ENCODE measurements around the gene MRPL55.
A peak's percentile ranks its signal among the peaks of the same experiment; 100 is the strongest.

MRPL55 gene

DNA sequence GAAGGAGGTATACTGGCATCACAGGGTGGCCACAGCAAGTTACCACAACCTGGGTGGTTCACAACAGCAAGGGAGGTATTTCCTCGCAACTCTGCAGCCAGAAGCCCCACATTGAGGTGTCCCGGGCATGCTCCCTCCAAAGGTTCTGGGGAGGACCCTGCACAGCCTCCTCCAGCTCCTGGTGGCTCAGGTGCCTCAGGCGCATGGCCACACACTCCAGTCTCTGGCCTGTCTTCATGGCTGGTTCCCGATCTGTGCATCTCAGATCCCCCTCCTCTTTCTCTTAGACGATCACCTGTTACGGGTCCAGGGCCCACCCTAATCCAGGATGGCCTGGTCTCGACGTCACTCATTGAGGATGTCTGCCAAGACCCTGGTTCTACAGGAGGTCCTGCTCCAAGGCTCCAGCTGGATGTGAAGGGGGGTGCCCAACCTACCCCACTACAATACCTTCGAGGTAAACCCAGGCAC, 33.3 kb downstream of the MRPL55 start:
- Histone ChIP-seq H3K14ac (ENCODE audit: low read length) (no peak overlapping the region), H2AK5ac (ENCODE audit: low read depth, low read length) (peak overlapping the region; percentile 13), H2BK12ac (ENCODE audit: low read length) (no peak overlapping the region), H3K27ac (replicated peaks; ENCODE audit: low read length) (no peak overlapping the region), H4K91ac (ENCODE audit: low read depth, low read length, poor library complexity) (no peak overlapping the region), H2BK15ac (ENCODE audit: low read length) (no peak overlapping the region), H3K79me1 (ENCODE audit: low read depth, low read length) (peaks cover 3% of the 10 kb centered on the region), H3K4ac (ENCODE audit: low read length) (no peak overlapping the region), H2BK5ac (ENCODE audit: low read length) (no peak overlapping the region), H3K27me3 (ENCODE audit: control insufficient read depth in 3 of 3, insufficient read depth in 3 of 3, low read depth in 1 of 3, low read length in 3 of 3) (peaks cover 0 to 20% (median 17%) of the 10 kb centered on the region in 3 experiments), H2BK120ac (ENCODE audit: low read depth, low read length) (no peak overlapping the region), H3K9ac (ENCODE audit: low read depth, low read length, poor library complexity) (no peak overlapping the region), H3K4me3 (ENCODE audit: low read length in 2 of 2) (no peak overlapping the region), H3K9me3 (replicated peaks in 1 of 2; ENCODE audit: control insufficient read depth in 2 of 2, insufficient read depth in 1 of 2, low read depth in 1 of 2, low read length in 2 of 2) (peaks cover 0 to 3% of the 10 kb centered on the region in 2 donors), H3K4me1 (ENCODE audit: control insufficient read depth in 2 of 2, insufficient read depth in 1 of 2, low read depth in 1 of 2, low read length in 2 of 2) (peaks cover 0 to 12% of the 10 kb centered on the region in 2 donors), H3K4me2 (ENCODE audit: insufficient read depth, low read length, poor library complexity, severe bottlenecking) (no peak overlapping the region), H4K8ac (ENCODE audit: low read depth, low read length) (no peak overlapping the region), H3K36me3 (replicated peaks in 1 of 2; ENCODE audit: control insufficient read depth in 2 of 2, insufficient read depth in 2 of 2, low read length in 2 of 2) (no peaks in the 10 kb centered on the region), H2AFZ (ENCODE audit: low read length) (no peak overlapping the region), H3K18ac (ENCODE audit: low read length) (no peak overlapping the region), H3K23ac (ENCODE audit: low read depth, low read length, poor library complexity) (peak overlapping the region; percentile 53)
- no peak for DNase-seq (ENCODE audit: low spot score)
- no CpG with 5 or more reads among the region's 9 CpGs for WGBS, 2 donors (ENCODE audit: extremely low coverage in 2 of 2, insufficient read length in 2 of 2, insufficient replicate concordance in 1 of 2)

DNA sequence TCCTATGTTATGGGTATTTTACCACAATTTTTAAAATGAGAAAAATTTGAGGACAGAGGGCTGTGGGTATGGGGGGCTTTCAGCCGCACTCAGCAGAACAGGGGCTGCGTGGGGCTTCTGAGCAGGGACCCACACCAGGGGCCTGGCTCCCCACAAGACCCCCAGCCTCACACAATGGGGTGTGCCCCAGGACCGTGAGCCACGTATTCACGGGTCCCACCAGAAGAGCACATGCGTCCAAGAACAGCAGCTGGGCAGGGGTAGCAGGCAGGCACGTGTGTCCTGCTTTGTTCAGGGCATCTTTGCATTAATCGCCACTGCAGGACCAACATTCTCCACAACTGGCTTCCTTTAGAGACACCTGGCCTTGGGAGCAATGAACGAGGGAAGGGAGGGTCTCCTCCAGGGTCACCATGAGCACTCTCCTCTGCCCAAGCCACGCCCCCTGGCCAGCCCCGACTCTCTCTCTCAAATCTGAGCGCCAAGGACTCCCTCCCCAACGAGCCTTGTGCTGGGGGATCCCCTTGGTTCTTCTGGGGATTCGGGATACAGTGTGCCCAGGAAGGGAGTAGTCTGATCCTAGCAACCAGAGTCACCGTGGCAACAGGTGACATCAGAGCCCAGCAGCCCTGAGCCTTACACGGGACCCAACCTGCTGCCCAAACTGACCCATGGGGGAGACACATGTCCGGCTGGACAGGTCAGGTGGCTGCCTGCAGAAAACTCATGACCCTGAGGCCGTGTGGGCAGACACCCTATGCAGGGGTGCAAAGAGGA, 34.0 kb downstream of the MRPL55 start:
- peaks cover 0 to 12% of the 10 kb centered on the region in 2 donors for H3K4me1 ChIP-seq (ENCODE audit: control insufficient read depth in 2 of 2, insufficient read depth in 1 of 2, low read depth in 1 of 2, low read length in 2 of 2)
- peaks cover 0 to 3% of the 10 kb centered on the region in 2 donors for H3K9me3 ChIP-seq (replicated peaks in 1 of 2; ENCODE audit: control insufficient read depth in 2 of 2, insufficient read depth in 1 of 2, low read depth in 1 of 2, low read length in 2 of 2)
- no peak overlapping the region for H2BK120ac ChIP-seq (ENCODE audit: low read depth, low read length)
- H3K27me3 ChIP-seq (ENCODE audit: control insufficient read depth in 3 of 3, insufficient read depth in 3 of 3, low read depth in 1 of 3, low read length in 3 of 3) = peaks cover 0 to 27% (median 24%) of the 10 kb centered on the region in 3 experiments
- no peak overlapping the region for H3K27ac ChIP-seq (replicated peaks; ENCODE audit: low read length)
- no peak overlapping the region for H3K23ac ChIP-seq (ENCODE audit: low read depth, low read length, poor library complexity)
- no peak for DNase-seq (ENCODE audit: low spot score)
- H2AK5ac ChIP-seq (ENCODE audit: low read depth, low read length) = peak overlapping the region; percentile 82
- H2AFZ ChIP-seq (ENCODE audit: low read length) = no peak overlapping the region
- H3K4me2 ChIP-seq (ENCODE audit: insufficient read depth, low read length, poor library complexity, severe bottlenecking) = no peak overlapping the region
- no peak overlapping the region for H2BK12ac ChIP-seq (ENCODE audit: low read length)
- no peak overlapping the region for H3K4me3 ChIP-seq (ENCODE audit: low read length in 2 of 2)
- H2BK15ac ChIP-seq (ENCODE audit: low read length) = no peak overlapping the region
- no peak overlapping the region for H2BK5ac ChIP-seq (ENCODE audit: low read length)
- WGBS, 2 donors (ENCODE audit: extremely low coverage in 2 of 2, insufficient read length in 2 of 2, insufficient replicate concordance in 1 of 2) = no CpG with 5 or more reads among the region's 18 CpGs
- H3K79me1 ChIP-seq (ENCODE audit: low read depth, low read length) = peaks cover 3% of the 10 kb centered on the region
- H3K18ac ChIP-seq (ENCODE audit: low read length) = peak overlapping the region; percentile 51
- H3K36me3 ChIP-seq (replicated peaks in 1 of 2; ENCODE audit: control insufficient read depth in 2 of 2, insufficient read depth in 2 of 2, low read length in 2 of 2) = no peaks in the 10 kb centered on the region
- H3K4ac ChIP-seq (ENCODE audit: low read length) = no peak overlapping the region
- no peak overlapping the region for H4K91ac ChIP-seq (ENCODE audit: low read depth, low read length, poor library complexity)
- peak overlapping the region; percentile 63 for H3K9ac ChIP-seq (ENCODE audit: low read depth, low read length, poor library complexity)
- no peak overlapping the region for H3K14ac ChIP-seq (ENCODE audit: low read length)
- H4K8ac ChIP-seq (ENCODE audit: low read depth, low read length) = no peak overlapping the region

DNA sequence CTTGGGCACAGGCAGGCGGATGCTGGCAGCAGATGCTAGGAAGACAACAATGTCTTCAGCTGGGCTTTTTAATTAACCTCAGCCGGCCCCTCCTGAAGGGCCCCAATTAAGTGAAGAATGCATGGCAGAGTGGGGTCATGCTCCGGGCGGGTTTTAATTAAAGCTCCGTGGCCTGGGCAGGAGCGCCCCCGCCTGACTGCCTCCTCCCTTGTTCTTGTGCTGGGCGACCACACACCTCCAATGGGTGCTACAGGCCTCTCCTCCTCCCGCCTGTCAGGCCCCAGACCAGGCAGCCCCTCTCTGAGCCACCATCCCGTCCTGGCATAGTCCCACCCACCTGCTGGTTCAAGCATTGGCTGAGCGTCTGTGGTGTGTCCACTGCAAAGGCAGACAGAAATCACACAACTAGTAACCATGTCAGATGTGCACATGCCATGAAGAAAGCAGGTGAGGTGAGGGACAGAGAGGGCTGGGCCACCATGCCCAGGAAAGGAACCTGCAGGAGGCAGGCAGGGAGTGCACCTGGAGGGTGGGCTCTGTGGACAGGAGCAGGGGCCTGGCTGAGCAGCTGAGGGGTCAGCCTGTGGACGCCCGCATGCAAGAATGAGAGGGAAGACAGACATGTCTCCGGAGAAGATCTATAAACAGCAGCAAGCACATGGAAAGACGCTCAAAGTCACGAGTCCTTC, 35.1 kb downstream of the MRPL55 start:
- H3K23ac ChIP-seq (ENCODE audit: low read depth, low read length, poor library complexity) = peak overlapping the region; percentile 5
- H3K4me2 ChIP-seq (ENCODE audit: insufficient read depth, low read length, poor library complexity, severe bottlenecking) = no peak overlapping the region
- H4K8ac ChIP-seq (ENCODE audit: low read depth, low read length) = peak overlapping the region; percentile 84
- DNase-seq (ENCODE audit: low spot score) = peak; percentile 56
- H2AFZ ChIP-seq (ENCODE audit: low read length) = no peak overlapping the region
- H4K91ac ChIP-seq (ENCODE audit: low read depth, low read length, poor library complexity) = no peak overlapping the region
- peaks cover 0 to 5% of the 10 kb centered on the region in 2 donors for H3K9me3 ChIP-seq (replicated peaks in 1 of 2; ENCODE audit: control insufficient read depth in 2 of 2, insufficient read depth in 1 of 2, low read depth in 1 of 2, low read length in 2 of 2)
- no peak overlapping the region for H3K27ac ChIP-seq (replicated peaks; ENCODE audit: low read length)
- H3K4me1 ChIP-seq (ENCODE audit: control insufficient read depth in 2 of 2, insufficient read depth in 1 of 2, low read depth in 1 of 2, low read length in 2 of 2) = peaks cover 0 to 12% of the 10 kb centered on the region in 2 donors
- H3K27me3 ChIP-seq (ENCODE audit: control insufficient read depth in 3 of 3, insufficient read depth in 3 of 3, low read depth in 1 of 3, low read length in 3 of 3) = peaks cover 0 to 37% (median 34%) of the 10 kb centered on the region in 3 experiments
- H3K36me3 ChIP-seq (replicated peaks in 1 of 2; ENCODE audit: control insufficient read depth in 2 of 2, insufficient read depth in 2 of 2, low read length in 2 of 2) = no peaks in the 10 kb centered on the region
- H3K14ac ChIP-seq (ENCODE audit: low read length) = peak overlapping the region; percentile 49
- H2BK5ac ChIP-seq (ENCODE audit: low read length) = peak overlapping the region; percentile 10
- peaks cover 3% of the 10 kb centered on the region for H3K79me1 ChIP-seq (ENCODE audit: low read depth, low read length)
- H2AK5ac ChIP-seq (ENCODE audit: low read depth, low read length) = peak overlapping the region; percentile 6
- no peak overlapping the region for H3K4ac ChIP-seq (ENCODE audit: low read length)
- H2BK120ac ChIP-seq (ENCODE audit: low read depth, low read length) = no peak overlapping the region
- peak overlapping the region; percentile 92 for H3K18ac ChIP-seq (ENCODE audit: low read length)
- peak overlapping the region; percentile 37 for H3K9ac ChIP-seq (ENCODE audit: low read depth, low read length, poor library complexity)
- H3K4me3 ChIP-seq (ENCODE audit: low read length in 2 of 2) = no peak overlapping the region
- no CpG with 5 or more reads among the region's 16 CpGs for WGBS, 2 donors (ENCODE audit: extremely low coverage in 2 of 2, insufficient read length in 2 of 2, insufficient replicate concordance in 1 of 2)
- peak overlapping the region; percentile 94 for H2BK15ac ChIP-seq (ENCODE audit: low read length)
- peak overlapping the region; percentile 27 for H2BK12ac ChIP-seq (ENCODE audit: low read length)
